ENCODE measurements around the gene GPER1.

DNA sequence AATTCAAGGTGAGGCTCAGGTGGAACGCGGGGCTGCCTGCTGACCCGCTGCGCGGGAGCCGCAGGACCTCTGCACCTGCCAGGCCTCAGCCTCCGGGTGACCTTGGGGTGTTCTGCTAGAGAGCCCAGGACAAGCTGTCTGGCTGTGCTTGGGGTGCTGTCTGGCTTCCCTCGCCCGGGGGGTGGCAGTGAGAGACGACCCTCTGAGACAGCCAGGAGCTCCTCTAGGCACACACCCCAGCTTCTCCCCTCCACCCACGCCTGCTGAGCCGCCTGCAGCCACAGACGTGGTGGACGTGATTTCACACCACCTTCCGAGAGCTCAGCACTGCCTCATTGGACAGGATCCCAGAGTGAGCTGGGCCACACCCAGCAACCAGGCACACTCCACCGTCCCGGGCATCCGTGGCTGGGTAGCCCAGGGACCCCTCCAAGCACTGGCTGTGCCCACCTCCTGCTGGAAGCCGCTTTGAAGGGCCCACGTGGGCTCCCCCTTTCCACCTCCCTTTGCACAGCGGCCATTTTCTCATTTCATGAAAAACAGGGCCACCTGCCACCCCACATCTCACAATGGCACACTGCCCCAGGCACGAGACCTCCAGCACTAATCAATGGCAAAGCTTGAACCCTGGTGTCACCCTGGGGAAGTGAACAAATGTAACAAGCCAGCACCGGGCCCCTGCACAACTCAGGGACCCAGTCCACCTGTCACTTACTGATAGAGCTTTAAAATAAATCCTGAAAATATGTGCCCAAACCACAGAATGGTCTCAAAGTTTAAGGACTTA is 37.1 kb downstream of the GPER1 start:
- TF ChIP-seq, protein P1, sequence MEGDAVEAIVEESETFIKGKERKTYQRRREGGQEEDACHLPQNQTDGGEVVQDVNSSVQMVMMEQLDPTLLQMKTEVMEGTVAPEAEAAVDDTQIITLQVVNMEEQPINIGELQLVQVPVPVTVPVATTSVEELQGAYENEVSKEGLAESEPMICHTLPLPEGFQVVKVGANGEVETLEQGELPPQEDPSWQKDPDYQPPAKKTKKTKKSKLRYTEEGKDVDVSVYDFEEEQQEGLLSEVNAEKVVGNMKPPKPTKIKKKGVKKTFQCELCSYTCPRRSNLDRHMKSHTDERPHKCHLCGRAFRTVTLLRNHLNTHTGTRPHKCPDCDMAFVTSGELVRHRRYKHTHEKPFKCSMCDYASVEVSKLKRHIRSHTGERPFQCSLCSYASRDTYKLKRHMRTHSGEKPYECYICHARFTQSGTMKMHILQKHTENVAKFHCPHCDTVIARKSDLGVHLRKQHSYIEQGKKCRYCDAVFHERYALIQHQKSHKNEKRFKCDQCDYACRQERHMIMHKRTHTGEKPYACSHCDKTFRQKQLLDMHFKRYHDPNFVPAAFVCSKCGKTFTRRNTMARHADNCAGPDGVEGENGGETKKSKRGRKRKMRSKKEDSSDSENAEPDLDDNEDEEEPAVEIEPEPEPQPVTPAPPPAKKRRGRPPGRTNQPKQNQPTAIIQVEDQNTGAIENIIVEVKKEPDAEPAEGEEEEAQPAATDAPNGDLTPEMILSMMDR (IDR thresholded peaks at IDR 0.05), result no peak
- TF ChIP-seq POLR2A (IDR thresholded peaks at IDR 0.05), result no peak

Measured in lower leg skin (tissue), 3 donors.